Skin of body (tissue), 2 donors: Measurements from ENCODE around the gene TNFRSF14. TPM values are rescaled to one million over a fixed set of nuclear protein-coding genes. Genes with fewer than 3 reads are reported as not detected.
A peak's percentile ranks its signal among the peaks of the same experiment; 100 is the strongest.
"Not testable (repeated sequence)": the region's sequence is repeated elsewhere in the genome, so short reads cannot be mapped to it uniquely, and the experiment has no call there.

ENCODE experiments used
- DNase-seq: peaks from one replicate; lab custom pipeline; 2025; lab: John Stamatoyannopoulos, UW
- total RNA-seq: library from RNA; depleted of rRNA; stranded (reverse); fragments of >200 nt; gene quantifications from one replicate; pipeline ENCODE4 v1.2.3, GENCODE V29; 2014

Gene TNFRSF14
- total RNA-seq, 1 donor from 2014 or later, result 18.1 TPM

DNA sequence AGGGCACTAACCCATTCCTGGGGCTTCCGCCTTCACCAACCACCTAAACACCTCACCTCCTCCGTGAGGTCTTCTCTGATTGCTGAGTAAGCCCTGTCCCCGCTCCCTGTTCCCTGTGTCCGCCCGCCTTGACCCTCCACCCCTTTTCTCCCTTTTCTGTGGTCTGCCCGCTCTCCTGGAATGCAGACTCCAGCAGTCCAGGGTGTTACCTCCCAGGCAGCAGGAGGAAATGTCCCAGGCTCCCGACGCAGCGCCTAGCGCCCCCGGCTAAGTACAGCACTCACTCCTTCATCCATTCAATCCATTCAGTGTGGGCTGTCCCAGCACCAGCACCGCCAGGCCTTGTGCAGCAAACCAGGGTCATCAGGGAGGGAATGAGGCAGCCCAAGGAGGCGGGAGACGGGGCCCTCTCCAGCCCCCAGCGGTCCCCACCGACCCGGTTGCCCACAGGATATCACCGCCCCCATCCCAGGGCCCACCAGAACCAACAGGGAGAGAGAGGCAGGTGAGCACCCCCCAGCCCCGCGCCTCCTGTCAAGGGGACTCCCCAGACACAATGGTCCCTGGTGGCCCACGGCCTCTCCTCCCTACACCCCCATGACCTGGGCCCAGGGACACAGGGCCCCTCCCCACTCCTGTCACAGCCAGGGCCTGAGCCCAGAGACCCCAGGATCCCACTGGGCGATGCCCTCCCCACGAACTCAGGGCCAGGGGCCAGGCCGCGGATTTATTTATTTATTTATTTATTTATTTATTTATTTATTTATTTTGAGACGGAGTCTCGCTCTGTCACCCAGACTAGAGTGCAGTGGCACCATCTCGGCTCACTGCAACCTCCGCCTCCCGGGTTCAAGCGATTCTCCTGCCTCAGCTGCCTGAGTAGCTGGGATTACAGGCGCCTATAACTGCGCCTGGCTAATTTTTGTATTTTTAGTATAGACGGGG is 10.2 kb downstream of the TNFRSF14 start:
- DNase-seq, result no peak

DNA sequence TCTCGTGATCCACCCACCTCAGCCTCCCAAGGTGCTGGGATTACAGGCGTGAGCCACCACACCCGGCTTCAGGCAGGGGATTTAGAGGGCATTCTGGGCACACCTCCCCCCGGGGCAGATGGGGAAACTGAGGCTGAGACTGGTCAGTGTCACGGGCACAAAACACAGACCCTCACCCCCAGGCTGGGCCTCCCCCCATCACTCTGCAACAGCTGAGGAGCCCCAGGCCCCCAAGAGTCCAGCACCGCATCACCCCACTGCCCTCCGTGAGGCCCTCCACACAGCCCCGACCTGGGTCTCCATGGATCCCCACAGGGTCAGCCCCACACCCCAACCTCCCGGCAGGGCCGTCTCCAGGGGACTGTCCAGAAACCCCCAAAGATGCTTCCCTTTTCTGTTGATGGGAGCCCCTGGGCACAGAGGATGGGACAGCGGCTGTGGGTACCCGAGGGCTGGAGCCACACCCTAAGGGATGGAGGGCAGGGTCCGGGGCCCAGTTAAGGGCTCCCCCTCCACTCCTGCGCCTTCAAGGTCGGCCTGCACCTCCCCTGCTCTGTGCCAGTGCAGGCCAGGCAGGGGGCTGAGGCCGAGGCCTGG is 11.0 kb downstream of the TNFRSF14 start:
- DNase-seq, result no peak

DNA sequence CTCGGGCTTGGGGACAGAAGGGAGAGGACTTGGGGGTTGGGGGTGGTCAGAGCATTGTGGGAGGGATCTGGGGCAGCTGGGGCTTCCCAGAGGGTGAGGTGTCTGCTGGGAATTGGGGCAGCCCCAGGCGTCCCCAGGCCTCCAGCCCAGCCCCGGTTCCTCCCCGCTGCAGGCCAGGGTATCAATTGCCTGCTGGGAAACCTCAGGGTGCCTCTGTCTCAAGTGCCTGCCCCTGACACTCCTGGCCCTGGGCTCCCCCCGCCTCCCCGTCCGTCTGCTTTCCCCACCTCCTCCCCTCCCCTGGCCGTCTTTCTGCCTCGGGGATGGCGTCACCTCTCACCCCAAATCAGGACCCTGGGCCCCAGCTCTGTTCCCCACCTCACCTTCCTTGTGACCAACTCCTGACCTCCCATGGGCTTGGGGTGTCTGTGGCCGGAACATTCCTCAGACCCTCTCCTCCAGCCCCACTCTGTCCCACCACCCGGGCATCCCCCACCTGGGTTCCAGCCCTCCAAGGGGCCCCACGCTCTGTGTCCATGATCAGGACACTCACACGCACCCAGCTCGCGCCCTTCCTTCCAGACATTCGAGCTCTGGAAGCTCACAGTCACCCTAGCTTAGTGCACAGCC is 12.1 kb downstream of the TNFRSF14 start:
- DNase-seq, result not testable (repeated sequence)

DNA sequence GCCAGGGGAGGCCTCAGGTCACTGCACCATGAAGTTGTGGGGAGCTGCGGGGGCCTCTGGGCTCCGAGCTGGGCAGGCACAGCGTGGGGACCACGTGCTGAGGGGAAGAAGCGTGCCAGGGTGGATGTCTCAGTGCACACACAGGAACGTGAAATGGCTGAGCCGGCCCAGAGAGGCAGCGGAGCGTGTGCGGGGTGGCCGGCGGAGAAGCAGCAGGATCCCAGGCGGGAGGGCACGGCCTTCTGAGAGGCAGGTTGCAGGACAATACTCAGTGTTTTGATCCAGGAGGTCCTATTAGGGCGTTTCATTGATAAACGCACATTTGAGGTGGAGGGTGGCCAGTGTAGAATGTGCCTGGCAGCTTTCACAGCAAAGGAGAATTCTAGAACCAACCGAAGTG is 12.9 kb downstream of the TNFRSF14 start:
- DNase-seq, result no peak

DNA sequence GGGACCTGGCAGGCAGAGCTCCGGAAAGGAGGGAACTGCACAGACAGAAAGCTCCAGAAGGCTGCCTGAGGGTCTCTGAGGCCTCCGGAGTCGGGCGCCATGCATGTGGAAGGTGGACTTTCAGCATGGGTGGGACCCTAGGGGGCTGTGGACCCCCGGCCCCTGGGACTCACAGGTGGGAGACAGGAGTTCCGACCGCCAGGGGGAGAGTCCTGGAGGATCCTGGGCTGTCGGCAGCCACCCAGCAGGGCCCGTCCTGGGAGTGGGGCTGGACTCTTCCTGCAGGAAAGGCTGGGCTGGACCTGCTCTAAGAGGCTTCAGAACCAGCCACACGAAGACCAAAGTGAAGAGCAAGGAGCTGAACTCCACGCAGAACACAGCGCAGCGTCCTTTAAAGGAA is 13.5 kb downstream of the TNFRSF14 start:
- DNase-seq, result not testable (repeated sequence)

DNA sequence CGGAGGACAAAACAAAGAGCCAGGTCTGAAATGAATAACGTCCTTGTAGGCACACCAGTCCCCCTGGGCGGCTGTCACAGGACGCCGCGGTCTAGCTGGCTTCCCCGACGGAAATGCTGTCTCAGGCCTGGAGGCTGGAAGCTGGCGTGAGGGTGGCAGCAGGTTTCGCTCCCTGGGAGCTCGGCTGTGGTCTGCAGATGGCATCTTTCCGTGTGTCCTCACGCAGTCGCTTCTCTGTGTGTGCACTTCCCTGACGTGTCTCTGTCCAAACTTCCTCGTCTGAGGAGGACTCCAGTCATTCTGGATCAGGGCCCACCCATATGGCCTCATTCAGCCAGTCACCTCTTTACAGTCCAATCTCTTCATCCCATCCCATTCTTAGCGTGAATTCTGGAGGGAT is 14.2 kb downstream of the TNFRSF14 start:
- no peak for DNase-seq

DNA sequence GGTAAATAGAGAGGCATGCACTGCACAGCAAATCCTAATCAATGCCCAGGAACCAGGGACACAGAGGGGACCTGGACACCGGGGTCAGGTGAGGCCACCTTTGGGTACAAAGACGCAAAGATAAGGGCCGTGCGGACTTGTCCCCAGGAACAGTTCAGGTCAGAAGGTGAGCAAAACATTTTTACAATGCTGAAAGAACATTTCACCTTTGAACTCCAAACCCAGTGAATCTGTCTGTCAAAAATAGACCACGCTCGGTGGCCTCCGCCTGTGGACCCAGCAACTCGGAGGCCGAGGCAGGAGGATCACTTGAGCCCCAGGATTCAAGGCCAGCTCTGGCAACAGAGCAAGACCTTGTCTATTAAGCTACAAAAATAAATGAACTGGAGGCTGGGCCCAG is 15.2 kb downstream of the TNFRSF14 start:
- DNase-seq, result no peak

DNA sequence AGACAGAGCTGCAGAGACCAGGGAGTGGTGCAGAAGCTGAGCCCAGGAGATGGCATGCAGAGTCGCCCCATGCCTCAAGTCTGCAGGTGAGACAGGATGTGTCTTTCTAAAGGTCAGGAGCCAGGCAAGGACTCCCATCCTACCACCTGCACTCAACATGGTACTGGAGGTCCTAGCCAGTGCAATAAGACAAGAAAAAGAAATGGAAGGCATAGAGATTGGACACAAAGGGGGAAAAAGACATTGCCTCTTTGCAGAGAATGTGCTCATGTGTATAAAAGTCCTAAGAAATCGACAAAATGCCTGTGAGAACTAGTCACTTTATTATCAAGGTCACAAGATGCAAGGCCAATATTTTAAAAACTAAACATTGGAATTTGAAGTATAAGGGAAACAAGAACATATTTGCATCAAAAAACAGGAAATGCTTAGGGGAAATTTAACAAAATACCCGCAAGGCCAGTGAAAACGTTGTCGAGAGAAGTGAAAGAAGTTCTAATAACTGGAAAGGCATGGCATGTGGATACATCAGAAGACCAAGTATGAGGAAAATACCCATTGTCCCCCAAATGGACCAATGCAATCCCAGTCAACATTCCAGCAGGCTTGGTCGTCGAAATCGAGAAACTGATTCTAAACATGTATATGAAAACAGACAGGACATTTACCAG is 17.2 kb downstream of the TNFRSF14 start:
- no peak for DNase-seq

DNA sequence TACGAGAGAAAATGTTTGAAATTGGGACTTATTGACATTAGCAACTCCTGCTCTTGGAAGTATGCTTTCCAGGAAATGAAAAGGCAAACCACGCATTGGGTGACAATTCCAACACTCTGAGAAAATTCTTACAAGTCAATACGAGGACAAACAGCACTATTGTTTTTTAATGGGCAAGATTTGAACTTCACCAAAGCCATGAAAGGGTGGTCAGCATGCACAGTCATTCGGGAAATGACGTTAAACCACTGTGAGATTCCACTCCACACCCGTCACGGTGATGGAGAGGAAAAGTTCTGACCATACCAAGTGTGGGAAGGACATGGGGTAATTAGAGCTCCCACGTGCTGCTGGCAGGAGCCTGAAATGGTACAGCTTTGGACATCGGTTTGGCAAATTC is 18.2 kb downstream of the TNFRSF14 start:
- DNase-seq, result no peak

DNA sequence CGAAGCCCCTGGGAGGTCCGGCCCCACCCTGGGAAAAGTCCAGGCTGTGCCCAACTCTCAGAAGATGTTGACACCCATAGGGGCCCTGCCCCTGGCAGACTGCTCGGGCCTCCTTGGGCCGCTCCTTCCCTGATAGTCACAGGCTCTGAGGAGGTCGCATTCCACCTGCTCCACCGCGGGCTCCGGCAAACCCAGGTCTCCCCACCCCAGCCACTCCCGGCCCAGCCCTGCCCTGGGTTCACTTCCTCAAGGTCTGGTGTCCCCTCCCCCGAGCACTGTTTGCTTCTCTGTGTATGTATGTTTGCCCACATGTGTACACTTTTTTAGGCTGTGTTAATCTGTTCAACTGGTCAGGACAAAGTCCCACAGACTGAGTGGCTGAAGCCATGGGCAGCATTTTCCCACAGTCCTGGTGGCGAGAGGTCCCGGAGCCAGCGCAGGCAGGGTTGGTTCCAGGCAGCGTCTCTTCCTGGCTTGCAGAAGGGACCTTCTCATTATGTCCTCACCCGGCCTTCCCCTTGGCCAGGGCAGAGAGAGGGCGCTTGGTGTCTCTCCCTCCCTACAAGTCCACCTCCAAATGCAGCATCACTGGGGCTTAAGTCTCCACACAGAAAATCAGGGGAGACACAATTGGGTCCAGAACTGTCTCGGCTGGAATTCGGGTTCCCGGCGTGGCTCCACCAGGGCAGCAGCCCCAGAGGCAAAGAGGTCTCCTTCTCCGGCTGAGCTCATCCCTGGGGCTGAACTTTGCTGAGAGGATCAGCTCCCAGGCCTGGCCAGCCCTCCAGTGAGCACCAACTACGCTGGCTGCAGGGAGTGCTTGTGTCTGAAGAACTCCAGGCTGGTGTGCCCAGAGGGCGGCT is 19.9 kb downstream of the TNFRSF14 start:
- no peak for DNase-seq

DNA sequence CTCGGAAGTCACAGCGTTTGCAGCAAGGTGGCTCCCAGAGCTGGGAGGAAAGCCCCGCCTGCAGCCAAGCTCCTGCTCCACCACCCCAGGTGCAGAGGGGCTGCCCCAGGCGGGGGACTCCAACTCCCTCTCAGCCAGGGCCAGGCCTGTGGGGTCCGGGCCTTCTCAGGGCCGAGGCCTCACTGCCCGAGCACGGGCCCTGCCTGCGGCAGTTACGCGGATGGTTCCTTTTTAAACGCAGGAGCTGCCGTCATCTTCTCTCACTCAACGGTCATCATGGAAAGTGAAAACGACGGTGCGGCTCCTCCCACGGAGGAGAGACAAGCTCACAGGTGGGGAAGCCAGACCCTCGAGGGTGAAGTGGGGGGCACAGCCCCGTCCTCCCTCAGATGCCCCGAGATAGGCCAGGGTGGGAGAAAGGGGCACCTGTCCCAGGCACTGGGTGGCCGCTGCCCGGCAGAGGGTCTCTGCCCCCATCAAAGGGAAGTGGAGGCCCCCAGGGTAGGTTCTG is 21.4 kb downstream of the TNFRSF14 start:
- DNase-seq, result not testable (repeated sequence)

DNA sequence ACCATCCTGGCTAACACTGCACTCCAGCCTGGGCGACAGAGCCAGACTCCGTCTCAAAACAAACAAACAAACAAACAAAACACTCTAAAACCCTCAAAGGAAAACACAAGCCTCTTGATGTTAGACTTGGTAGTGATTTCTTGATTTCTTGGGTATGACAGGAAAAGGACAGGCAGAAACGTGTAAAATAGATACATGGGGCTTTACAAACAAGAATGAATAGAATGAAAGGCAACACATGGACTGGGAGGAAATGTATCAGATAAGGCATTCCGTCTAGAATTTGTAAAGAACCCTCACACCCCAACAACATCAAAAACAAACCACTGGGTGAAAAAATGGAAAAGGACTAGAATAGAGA is 22.6 kb downstream of the TNFRSF14 start:
- DNase-seq, result no peak

DNA sequence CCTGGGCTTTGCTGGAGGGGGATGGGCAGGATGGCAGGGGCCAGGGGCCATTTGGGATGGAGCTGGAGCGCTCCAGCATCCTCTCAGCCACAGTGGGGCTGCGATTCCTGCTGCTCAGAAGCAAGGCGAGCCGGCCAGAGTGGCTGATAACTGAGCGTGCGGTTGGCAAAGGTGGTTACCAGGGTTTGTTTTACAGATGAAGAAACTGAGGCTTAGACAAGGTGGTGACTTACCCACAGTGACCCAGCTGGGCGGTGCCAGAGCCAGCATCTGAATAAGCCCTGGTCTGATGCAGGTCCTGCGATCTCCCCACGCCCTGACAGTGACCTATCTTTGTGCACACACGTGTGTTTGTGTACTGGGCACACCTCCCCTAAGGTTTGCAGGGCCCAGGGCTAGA is 24.5 kb downstream of the TNFRSF14 start:
- DNase-seq, result no peak

DNA sequence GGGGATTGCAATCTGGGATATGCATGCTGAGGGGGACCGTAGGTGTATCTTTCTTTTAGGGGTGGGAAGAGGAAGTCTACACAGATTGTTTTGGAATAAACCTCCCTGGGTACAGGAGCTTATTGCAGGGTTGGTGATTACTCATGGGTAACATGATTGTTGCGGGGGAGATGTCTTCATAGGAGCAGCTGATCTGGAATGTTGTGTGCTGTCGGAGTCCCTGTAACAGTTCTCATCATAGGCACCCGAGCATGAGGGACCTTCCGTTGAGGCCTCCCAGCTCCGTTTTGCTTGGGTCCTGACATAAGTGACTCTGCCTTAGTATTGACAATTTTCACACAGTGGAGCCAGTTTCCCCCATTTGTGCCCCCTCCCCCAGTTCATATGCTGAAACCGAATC is 26.2 kb downstream of the TNFRSF14 start:
- no peak for DNase-seq

DNA sequence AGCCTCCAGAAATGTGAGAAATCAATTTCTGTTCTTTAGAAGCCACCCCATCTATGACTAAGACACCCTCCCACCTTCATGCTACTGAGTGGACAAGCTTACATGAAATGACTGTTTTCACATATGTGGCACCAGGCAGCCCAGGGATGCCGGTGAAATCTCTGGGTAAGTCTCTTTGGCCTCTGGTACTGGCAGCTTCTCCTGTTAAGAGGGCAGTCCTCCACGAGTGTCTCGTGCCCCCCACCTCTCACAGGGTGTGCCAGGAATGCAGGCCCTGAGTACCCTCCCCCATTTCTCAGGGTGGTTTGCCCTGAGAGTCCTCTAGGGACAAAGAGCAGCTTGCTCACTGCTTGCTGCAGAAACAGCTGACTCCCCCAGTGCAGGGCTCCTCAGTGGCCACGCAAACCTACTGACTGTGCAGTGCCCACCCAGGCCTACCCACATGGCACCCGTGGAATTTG is 27.2 kb downstream of the TNFRSF14 start:
- no peak for DNase-seq

DNA sequence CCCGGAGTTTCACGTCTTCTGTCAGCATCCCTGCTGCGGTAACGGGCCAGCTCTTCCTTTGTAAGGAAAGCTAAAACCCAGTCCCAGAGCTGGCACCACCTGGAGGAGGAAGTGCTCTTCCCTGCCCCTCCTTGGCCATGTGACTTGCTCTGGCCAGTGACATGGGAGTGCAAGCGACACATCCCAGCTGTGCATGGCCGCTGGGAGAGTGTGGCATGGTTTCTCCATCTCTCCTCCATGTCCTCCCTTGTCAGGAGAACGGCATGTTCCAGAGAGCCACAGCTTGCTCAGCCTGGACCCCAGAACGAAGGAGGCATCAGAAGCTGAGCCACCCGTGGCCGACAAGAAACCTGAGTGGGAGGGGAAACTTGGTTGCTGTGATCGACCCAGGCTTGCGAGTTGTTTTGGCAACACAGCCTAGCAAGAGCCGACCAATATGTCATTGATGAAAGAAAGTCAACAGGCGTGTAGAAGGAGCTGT is 27.7 kb downstream of the TNFRSF14 start:
- no peak for DNase-seq

DNA sequence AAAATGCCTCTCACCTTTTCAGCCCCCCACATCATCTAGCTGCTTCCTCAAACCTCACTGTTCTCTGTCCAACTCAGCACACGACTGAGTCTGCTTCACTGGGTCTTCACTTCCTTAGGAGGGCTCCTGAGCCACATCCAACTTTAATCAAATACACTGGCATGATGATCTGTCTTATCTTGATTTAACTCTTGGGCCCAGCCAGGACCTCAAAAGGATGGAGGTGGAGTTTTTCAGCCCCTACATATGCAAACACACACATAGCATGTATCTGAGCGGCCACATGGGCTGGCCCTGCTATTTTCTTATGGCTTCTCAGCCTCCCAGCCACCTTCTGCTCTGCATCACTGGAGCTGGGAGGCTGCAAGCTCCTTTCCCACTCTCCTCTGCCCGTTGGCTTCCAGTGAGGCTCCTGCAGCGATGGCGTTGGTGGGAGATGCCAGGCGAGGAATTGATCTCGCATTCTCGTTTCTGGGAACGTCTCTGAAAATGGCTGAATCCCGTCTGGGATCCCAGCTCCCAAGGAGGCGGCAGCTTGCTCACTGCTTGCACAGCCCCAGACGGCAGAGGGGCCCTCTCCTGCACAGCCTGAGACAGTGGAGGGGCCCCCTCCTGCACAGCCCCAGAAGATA is 28.6 kb downstream of the TNFRSF14 start:
- DNase-seq, result no peak

DNA sequence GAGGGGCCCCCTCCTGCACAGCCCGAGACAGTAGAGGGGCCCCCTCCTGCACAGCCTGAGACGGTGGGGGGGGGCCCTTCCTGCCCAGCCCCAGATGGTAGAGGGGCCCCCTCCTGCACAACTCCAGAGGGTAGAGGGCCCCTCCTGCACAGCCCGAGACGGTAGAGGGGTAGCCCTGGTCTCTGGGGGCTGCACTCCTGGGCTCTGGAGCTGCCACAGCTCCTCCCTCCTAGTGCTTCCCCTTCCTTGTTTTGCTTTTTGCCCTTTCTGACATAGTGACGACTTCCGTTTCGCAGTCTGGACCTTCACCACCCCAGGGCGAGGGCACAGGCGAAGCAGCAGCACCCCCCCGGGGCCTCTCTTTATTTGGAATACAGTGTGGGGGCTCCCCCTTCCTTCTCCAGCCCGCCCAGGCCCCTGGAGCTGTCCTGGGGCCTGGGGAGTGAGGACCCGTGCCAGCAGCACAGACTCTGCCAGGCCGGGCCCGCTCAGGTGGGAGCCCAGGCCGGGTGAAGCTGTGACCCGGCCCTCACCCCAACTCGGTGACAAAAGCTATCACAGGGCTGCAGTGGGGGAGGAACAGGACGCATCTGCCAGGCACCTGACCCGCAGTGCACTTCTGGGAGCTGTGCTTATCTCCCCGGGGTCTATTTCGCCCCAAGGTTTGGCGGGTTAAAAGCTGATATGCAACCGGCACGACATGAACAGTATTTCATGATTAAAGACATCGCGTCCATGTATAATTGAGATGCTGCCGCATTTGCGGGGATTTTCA is 29.3 kb downstream of the TNFRSF14 start:
- DNase-seq, result peak; percentile 15
